IMR-90 (cell line): ENCODE measurements around the gene GDPD5. TPM values are rescaled to one million over a fixed set of nuclear protein-coding genes. Genes with fewer than 3 reads are reported as not detected.
A peak's percentile ranks its signal among the peaks of the same experiment; 100 is the strongest.

Source experiments
- ATAC-seq: fragments of 200-7000 bp; cut with Tn5 transposase; 2 replicates; pipeline ENCODE4 v1.9.1; 2020; ENCODE audit warnings: low read depth, mild to moderate bottlenecking, moderate library complexity
- BruUV-seq: library from RNA; stranded (reverse); fragments of 400-500 nt; replicated peaks from 2 replicates; lab custom pipeline; 2021; lab: Mats Ljungman, UMichigan
- CTCF ChIA-PET: fragments of 300-600 bp; formaldehyde crosslinking; extraction: SDS; loops from one replicate; lab custom pipeline; 2021; ENCODE audit warnings: antibody characterized with exemption; lab: Yijun Ruan, JAX
- POLR2A ChIA-PET: fragments of 300-600 bp; sonication (Branson Sonifier 250); formaldehyde crosslinking; loops from one replicate; lab custom pipeline; 2022; ENCODE audit warnings: antibody characterized with exemption; ENCODE audit not compliant: unreplicated experiment; lab: Charles Lee
- DNase-seq: peaks from one replicate; pipeline ENCODE4 v3.0.0; 2013
- H2AFZ ChIP-seq: replicated peaks from 2 replicates; pipeline ENCODE3; 2013; ENCODE audit warnings: low read length, mild to moderate bottlenecking; ENCODE audit not compliant: poor library complexity
- H2AK5ac ChIP-seq: 2 replicates; pipeline ENCODE4 v1.6.1; 2013; ENCODE audit warnings: low read depth, low read length, inconsistent platforms
- H2AK9ac ChIP-seq: replicated peaks from 2 replicates; pipeline ENCODE3; 2013; ENCODE audit warnings: mild to moderate bottlenecking, low read depth, low read length, moderate library complexity; ENCODE audit not compliant: poor library complexity
- H2BK120ac ChIP-seq: 2 replicates; pipeline ENCODE4 v1.6.1; 2013; ENCODE audit warnings: low read depth, low read length, inconsistent platforms
- H2BK15ac ChIP-seq: 3 replicates; pipeline ENCODE4 v1.6.1; 2013; ENCODE audit warnings: low read depth, low read length, inconsistent platforms
- H2BK20ac ChIP-seq: 2 replicates; pipeline ENCODE4 v1.6.1; 2013; ENCODE audit warnings: low read depth, mild to moderate bottlenecking, inconsistent platforms, low read length, moderate library complexity
- H2BK5ac ChIP-seq: 2 replicates; pipeline ENCODE4 v1.6.1; 2013; ENCODE audit warnings: mild to moderate bottlenecking, low read depth, low read length, inconsistent platforms; ENCODE audit not compliant: poor library complexity, severe bottlenecking
- H3K14ac ChIP-seq: replicated peaks from 2 replicates; pipeline ENCODE4 v1.6.1; 2013; ENCODE audit warnings: low read depth, low read length, inconsistent platforms
- H3K18ac ChIP-seq: 2 replicates; pipeline ENCODE4 v1.6.1; 2013; ENCODE audit warnings: low read depth, low read length, control low read depth
- H3K23ac ChIP-seq: 2 replicates; pipeline ENCODE4 v1.6.1; 2013; ENCODE audit warnings: low read depth, low read length, inconsistent platforms
- H3K27ac ChIP-seq: 2 replicates; pipeline ENCODE4 v1.5.1; 2013; ENCODE audit warnings: mild to moderate bottlenecking, control low read depth, low read length; ENCODE audit not compliant: insufficient read depth
- H3K27me3 ChIP-seq: 2 replicates; pipeline ENCODE4 v1.6.1; 2013; ENCODE audit warnings: low read length; ENCODE audit not compliant: control insufficient read depth, insufficient read depth
- H3K36me3 ChIP-seq: 2 replicates; pipeline ENCODE4 v1.6.1; 2013; ENCODE audit warnings: low read length, mixed read lengths; ENCODE audit not compliant: control insufficient read depth, insufficient read depth
- H3K4ac ChIP-seq: 2 replicates; pipeline ENCODE4 v1.6.1; 2013; ENCODE audit warnings: low read depth, low read length, inconsistent platforms
- H3K4me1 ChIP-seq: 2 replicates; pipeline ENCODE4 v1.6.1; 2013; ENCODE audit warnings: low read length, mixed read lengths; ENCODE audit not compliant: control insufficient read depth, insufficient read depth
- H3K4me2 ChIP-seq: 2 replicates; pipeline ENCODE4 v1.6.1; 2013; ENCODE audit warnings: low read depth, mild to moderate bottlenecking, control low read depth, low read length, moderate library complexity
- H3K4me3 ChIP-seq: 2 replicates; pipeline ENCODE4 v1.5.1; 2013; ENCODE audit warnings: low read depth, mild to moderate bottlenecking, control low read depth, low read length, moderate library complexity; ENCODE audit not compliant: insufficient read depth
- H3K56ac ChIP-seq: 2 replicates; pipeline ENCODE4 v1.6.1; 2013; ENCODE audit warnings: low read length, inconsistent platforms; ENCODE audit not compliant: insufficient read depth; ENCODE audit errors: extremely low read depth
- H3K79me1 ChIP-seq, 2 experiments: 2 replicates each; pipeline ENCODE4 v1.6.1; 2013; ENCODE audit warnings: low read length in 2 of 2, inconsistent platforms in 1 of 2, low read depth in 1 of 2
- H3K9ac ChIP-seq: 2 replicates; pipeline ENCODE4 v1.6.1; 2013; ENCODE audit warnings: low read depth, low read length, control low read depth
- H3K9me1 ChIP-seq: 2 replicates; pipeline ENCODE4 v1.6.1; 2013; ENCODE audit warnings: low read length, inconsistent platforms; ENCODE audit not compliant: insufficient read depth
- H3K9me3 ChIP-seq: 2 replicates; pipeline ENCODE4 v1.6.1; 2013; ENCODE audit warnings: low read length; ENCODE audit not compliant: control insufficient read depth, insufficient read depth
- H4K20me1 ChIP-seq: 2 replicates; pipeline ENCODE4 v1.6.1; 2013; ENCODE audit warnings: low read length, inconsistent platforms; ENCODE audit not compliant: insufficient read depth
- H4K5ac ChIP-seq: 2 replicates; pipeline ENCODE4 v1.6.1; 2013; ENCODE audit warnings: mild to moderate bottlenecking, low read depth, low read length, control low read depth
- H4K8ac ChIP-seq, 2 experiments: 2 replicates each; pipeline ENCODE4 v1.6.1; 2013; ENCODE audit warnings: low read depth in 2 of 2, low read length in 2 of 2, control low read depth in 1 of 2, inconsistent platforms in 1 of 2
- H4K91ac ChIP-seq: 2 replicates; pipeline ENCODE4 v1.6.1; 2013; ENCODE audit warnings: low read depth, low read length, inconsistent platforms; ENCODE audit not compliant: insufficient read depth
- NFE2L2 ChIP-seq: fragments of 150-350 bp; IDR thresholded peaks from 2 replicates; pipeline ENCODE4 v1.6.1; 2016; ENCODE audit warnings: low read depth, mild to moderate bottlenecking, low read length
- WGBS, 2 experiments: methylation state at CpG; one replicate each; pipeline versions ENCODE4 v1.1.5 to v1.1.7; 2013; ENCODE audit warnings: missing lambda C conversion rate in 2 of 2; ENCODE audit not compliant: insufficient read length in 1 of 2; ENCODE audit errors: extremely low coverage in 2 of 2; 5-methylcytosine and 5-hydroxymethylcytosine counted together
- dilution Hi-C: fragments of 300-500 bp; cut with HindIII; formaldehyde crosslinking; loops from one replicate; pipeline ENCODE4 v1.14.3; 2018; ENCODE audit warnings: low sequenced_read_pairs; ENCODE audit not compliant: unreplicated experiment
- in situ Hi-C: fragments of 300-500 bp; cut with MboI; formaldehyde crosslinking; loops from 3 replicates; pipeline ENCODE4 v1.14.3; 2019; ENCODE audit warnings: low sequenced_read_pairs, inconsistent platforms, mixed read lengths
- intact Hi-C: fragments of 100-400 bp; cut with micrococcal nuclease; formaldehyde crosslinking; loops from 2 replicates; pipeline ENCODE4 v1.10.0; 2022
- polyA plus RNA-seq, 3 experiments: library from polyadenylated mRNA; depleted of rRNA; stranded (reverse); fragments of >200 nt; gene quantifications; 2 replicates each; pipeline ENCODE4 v1.2.3, GENCODE V29; 2012; ENCODE audit warnings: low replicate concordance in 1 of 3
- total RNA-seq: library from RNA; depleted of rRNA; stranded (reverse); fragments of >200 nt; gene quantifications from 2 replicates; pipeline ENCODE4 v1.2.3, GENCODE V29; 2012

The GDPD5 gene
- total and polyA plus RNA-seq, 2 of the 4 experiments (the other 2 are of a cell fraction): 2.0 to 7.9 TPM

- Histone ChIP-seq H2BK20ac (no peak overlapping the region), H3K9me3 (no peaks in the 10 kb centered on the region), H3K4ac (no peak overlapping the region), H3K79me1 (no peaks in the 10 kb centered on the region), H3K18ac (no peak overlapping the region), H4K5ac (no peak overlapping the region), H2BK15ac (no peak overlapping the region), H3K9ac (no peak overlapping the region), H4K8ac (no peak overlapping the region), H4K20me1 (no peaks in the 10 kb centered on the region), H2AK5ac (no peak overlapping the region), H4K91ac (no peak overlapping the region), H3K14ac (no peak overlapping the region), H3K56ac (no peak overlapping the region), H3K4me2 (no peak overlapping the region), H2AK9ac (peak overlapping the region; percentile 42), H3K9me1 (0 out of 2 replicates have a peak, but pooled peaks cover 4% of the 10 kb centered on the region), H2BK5ac (no peak overlapping the region), H2AFZ (no peak overlapping the region), H3K27ac (no peak overlapping the region), H3K4me1 (no peaks in the 10 kb centered on the region), H3K27me3 (peaks cover 3% of the 10 kb centered on the region; the same call in 1 of the 2 replicates), H3K23ac (no peak overlapping the region), H3K4me3 (no peak overlapping the region), H3K36me3 (no peaks in the 10 kb centered on the region), H2BK120ac (no peak overlapping the region)
- POLR2A ChIA-PET: no interaction called here
- CTCF ChIA-PET: no interaction called here
- intact Hi-C loops: no loop called here
- BruUV-seq: no TSS peak
- TF ChIP-seq NFE2L2: no peak
- ATAC-seq: no peak
- WGBS, 2 experiments: 76% methylated on average over 5 of the region's 14 CpGs; no CpG with 5 or more reads in 1 of the 2 experiments
- dilution Hi-C loops: no loop called here
- no peak for DNase-seq
- in situ Hi-C loops: no loop called here
Observed at GRCh38 chr11:75439026-75439425, 86.7 kb downstream of the GDPD5 start.
